Germinal center (tissue), 1 donor: ENCODE data around the gene ABCC2.
"Not testable (repeated sequence)": the region's sequence is repeated elsewhere in the genome, so short reads cannot be mapped to it uniquely, and the experiment has no call there.

Source experiments
- DNase-seq: peaks from one replicate; pipeline ENCODE4 v3.0.0; 2012; ENCODE audit warnings: mixed read lengths, low spot score

Gene ABCC2

DNA sequence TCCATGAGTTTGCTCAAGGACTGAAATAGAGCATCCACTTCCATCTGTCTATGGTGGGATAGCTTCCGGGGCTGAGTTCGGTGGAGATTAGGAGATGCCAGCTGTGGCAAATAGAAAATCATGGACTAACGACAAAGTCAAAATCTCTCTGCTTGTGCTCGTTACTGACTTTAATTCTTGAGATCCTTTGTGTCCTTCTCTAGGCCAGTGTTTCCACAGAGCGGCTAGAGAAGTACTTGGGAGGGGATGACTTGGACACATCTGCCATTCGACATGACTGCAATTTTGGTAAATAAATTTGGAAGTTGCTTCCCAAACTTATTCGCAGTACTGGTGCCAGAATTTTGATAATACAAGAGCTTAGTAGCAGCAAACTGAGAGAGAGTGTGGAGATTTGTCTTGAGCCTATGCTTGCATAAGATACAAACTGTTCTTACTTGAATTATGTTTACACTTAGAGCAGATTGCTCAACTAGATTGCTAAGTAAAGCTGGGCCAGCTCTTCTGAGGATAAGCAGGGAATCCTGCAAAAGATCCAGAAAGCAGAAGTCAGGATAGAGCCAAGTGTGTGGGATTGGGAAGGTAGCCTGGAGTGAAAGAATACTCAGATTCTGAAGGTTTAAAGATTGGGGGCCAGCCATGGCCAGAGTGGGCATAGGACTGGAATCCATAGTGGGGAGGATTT lies 27.6 kb downstream of the ABCC2 start:
- no peak for DNase-seq

DNA sequence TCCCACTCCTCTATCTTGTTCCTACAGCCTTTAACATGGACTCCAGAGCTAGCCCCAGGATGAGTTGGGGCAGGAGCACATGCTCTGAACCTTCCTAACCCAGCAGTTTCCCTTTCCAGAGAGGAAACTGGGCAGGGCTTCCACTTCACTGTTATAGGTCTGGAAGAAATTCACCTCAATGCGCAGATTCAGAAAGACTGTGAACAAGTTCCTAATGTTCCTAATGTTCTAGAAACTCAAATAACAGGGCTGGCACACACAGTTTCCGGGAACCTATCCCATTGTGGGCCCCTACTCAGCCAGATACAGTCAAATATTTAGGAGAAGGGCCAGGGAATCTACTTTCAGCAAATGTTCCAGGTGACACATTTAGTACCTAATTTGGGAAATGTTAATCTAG lies 29.7 kb downstream of the ABCC2 start:
- no peak for DNase-seq

DNA sequence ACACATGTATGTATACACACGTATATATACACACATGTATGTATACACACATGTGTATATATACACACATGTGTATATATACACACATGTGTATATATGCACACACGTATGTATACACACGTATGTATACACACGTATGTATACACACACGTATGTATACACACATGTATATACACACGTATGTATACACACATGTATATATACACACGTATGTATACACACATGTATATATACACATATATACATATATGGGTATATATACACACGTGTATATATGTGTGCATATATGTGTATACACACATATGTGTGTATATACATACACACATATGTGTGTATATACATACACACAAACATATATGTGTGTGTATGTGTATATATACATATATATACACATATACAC lies 31.7 kb downstream of the ABCC2 start:
- no peak for DNase-seq

DNA sequence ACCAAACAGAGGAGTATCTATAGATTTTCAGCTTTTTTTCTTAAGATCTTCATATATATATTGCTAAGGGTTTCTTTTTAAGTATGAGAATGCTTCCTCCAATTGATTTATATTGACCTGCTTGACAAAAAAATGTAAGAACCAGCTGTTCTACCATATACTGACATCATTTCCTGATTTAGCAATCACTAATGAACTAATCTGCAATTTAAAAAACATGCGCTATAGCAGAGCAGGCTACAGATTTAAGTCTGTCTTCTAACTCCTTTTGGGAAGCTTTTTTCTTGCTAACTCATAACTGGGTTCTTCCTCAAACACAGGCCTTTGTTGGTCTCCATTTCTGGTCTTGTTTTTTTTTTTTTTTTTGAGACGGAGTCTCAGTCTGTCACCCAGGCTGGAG lies 33.2 kb downstream of the ABCC2 start:
- no peak for DNase-seq

DNA sequence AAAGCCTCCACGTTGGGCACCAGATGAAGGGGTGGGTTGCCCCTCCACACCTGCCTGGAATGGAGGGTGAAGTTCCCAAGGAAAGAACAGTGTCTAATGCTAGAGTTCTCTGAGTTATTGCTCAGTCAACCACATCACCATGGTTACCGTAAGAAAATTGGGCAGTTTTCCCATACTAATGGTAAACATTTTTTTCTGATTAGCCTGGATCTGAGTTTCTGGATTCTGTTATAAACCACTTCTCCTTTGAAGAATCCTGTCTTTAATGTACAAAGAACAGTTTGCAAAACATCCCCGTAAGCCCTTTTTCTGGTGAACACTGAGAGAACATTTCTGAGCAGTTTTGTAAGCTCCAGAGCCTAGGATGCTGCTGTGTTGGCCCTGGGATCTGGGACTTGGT lies 45.5 kb downstream of the ABCC2 start:
- DNase-seq: no peak

DNA sequence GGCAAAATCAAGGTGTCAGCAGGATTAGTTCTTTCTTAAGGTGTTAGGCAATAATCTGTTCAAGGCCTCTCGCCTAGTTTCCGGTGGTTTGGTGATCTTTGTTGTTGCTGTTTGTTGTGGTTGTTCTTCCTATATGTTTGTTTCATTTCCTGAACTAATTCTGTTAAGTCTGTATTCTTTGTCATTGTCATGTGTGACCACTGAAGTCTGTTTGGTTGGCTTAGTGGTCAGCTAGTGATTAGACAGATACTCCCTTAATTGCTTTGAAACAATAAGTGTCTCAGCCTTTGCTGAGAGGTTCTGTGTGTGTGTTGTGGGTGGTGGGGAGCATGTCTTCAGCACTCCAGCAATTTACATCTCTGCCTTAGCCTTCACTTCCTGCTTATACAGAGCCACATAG lies 46.0 kb downstream of the ABCC2 start:
- DNase-seq: no peak

DNA sequence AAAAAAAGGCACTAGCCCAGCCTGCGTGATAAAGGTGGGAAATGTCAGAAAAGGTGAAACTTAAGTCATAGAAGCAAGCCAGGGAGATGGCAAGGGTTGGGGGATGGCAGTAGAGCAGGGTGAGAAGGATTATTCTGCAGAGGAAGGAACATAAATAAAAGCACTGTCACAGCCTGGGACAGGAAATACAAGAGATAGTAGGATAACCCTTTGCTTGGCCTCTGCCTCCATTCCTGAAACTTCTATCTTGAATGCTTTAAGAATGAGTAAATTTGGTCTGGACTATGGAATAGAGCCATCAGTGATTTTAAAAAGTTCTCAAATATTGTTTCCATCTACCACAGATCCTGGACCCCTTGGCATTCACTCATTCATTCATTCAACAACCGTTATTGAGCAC lies 50.0 kb downstream of the ABCC2 start:
- no peak for DNase-seq

DNA sequence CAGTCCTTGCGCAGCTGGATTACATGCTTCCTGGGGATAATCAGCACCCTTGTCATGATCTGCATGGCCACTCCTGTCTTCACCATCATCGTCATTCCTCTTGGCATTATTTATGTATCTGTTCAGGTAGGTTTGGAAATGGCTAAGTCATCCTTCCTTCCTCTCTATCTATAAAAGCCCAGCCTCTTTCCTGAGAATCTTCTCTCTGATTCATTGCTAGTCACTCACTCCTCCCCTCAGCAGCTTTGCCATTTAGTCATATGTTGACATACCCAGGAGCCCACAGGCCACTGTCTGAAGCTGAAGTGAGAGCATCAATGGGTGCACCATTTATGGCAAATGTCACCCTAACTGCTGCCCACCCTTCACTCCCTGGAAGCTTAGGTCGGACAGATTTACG lies 52.0 kb downstream of the ABCC2 start:
- no peak for DNase-seq

DNA sequence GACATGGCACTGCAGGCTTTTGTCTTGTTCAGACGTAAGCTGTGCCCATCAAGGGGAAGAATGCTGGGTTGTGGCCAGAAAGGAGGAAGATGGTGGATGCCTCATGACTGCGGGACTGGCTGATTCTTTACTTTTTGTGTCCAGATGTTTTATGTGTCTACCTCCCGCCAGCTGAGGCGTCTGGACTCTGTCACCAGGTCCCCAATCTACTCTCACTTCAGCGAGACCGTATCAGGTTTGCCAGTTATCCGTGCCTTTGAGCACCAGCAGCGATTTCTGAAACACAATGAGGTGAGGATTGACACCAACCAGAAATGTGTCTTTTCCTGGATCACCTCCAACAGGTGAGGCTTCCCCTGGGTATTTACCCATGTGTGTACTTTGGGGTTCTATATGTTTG lies 53.5 kb downstream of the ABCC2 start:
- DNase-seq: no peak

DNA sequence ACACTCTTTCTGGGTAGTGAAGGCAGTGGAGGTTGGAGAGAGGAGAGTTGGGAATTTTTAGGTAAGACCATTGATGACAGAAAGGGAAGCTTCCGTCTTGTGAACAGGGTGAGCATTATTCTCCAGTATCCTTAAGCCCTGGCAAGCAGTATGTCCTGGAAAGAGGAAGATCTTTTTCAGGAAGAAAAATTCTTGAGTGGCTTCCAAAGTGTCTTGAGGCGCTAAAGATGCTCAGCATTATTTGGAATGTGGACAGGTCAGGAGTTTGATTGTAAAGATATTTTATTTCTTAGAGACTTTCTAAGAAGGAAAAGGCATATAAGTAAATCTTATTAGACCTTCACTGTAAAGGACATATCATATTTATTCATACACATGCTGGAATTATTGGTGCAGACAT lies 54.3 kb downstream of the ABCC2 start:
- no peak for DNase-seq

DNA sequence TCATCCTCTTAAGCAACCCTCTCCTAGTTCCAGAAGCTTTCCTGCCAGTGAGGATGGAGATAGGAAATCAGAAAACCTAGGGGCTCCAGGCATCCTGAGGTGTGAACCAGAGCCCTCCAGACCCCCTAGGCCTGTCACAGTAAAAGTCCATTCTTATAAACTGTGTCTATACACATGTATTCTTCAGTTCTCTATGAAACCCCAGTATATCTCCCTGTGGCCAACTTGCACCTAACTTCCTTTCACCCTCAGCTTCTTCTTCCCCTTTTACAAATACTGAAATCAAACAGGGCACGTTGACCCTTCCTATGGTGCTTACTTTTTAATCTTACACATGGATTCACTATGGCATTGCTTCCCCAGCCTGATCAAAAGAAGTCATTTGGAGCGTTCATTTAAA lies 58.4 kb downstream of the ABCC2 start:
- DNase-seq: not testable (repeated sequence)

DNA sequence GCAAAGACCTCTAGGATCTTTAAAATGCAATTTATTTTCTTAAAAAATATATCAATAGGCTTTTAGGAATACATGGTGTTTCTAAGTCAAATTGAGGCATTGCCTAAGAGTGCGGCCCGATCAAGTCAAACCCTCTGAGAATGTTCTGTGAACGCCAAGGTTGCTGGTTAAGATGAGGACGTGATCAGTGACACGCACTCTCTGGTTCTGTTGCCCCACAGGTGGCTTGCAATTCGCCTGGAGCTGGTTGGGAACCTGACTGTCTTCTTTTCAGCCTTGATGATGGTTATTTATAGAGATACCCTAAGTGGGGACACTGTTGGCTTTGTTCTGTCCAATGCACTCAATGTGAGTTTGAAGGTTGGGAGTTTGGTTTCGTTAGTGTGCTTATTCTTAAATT lies 59.3 kb downstream of the ABCC2 start:
- no peak for DNase-seq

DNA sequence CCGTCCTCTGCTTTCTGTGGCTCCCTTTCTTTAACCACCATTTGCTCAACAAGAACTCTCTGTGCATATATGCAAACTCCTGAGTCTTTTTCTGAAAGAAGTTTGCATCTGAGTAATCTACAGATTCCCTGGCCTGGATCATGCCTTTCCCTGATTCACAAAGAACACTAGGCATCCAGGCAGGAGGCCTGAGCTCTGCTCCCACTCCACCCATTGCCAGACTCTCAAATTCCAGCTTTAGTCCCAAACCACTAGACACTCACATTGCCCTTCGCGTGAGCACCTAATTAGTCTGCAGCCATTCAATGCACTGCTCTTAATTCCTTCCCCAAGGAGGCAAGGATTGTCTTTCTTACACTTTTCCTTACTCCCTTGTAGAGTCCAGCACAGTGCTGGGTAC lies 60.9 kb downstream of the ABCC2 start:
- no peak for DNase-seq

DNA sequence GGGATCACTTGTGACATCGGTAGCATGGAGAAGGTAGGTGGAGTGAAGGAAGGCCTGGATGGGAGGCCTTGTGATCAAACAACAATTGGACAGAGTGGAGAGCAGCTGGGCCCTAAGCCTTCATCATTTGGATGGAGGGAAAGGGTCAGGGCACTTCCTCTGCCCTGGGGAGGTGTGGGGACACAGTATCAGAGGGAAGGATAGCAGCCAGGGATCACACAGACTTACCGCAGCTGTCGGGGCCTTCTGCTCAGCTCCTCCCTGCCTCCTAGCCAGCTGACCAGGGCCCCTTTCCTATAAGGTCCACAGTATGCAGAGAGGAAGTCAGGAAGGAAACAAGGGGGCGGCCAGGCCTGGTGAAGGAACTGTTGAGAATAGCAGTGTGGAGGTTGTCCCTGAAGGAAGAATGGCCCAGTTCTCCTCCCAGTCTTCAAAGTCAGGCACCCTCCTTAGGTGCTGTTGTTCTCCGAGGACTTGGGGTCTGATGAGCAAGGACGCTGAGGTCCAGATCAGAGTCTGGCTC lies 62.1 kb downstream of the ABCC2 start:
- no peak for DNase-seq

DNA sequence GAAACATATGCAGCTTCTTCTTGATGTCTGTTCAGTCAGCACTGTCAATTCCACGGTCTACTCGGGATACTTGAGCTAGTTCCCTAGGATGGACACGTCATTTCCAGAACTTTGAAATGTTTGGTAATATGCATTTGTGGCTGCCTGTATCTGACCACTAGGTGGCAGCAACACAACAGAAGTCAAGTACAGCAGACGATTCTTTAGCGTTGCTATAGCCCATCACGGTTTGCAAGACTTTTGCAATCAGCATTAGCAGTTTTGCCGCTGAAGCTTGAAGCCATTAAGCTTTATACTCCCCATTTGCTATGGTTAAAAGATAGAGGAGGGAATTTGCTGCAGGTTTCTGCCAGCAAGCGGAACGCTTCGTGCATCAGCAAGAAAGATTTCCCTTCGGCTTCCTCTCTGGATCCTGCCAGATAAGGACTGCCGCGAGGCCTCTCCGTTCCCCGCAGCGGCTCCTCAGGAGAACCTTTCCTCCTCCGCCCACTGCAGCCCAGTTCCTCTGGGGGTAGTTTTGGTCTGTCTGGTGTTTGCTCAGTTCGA lies 63.5 kb downstream of the ABCC2 start:
- DNase-seq: peak; percentile 51

DNA sequence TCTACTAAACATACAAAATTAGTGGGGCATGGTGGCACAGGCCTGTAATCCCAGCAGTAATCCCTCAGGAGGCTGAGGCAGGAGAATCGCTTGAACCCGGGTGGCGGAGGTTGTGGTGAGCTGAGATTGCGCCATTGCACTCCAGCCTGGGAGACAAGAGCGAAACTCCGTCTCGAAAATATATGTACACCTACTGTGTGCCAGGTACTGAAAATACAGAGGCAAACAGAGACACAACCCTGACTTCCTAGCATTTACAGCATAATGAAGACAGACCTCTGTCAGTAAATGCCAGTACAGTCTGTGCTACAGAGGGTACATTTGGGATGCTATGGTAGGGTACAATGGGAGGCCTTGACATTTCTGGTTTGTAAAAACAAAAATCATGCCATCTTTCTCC lies 66.6 kb downstream of the ABCC2 start:
- no peak for DNase-seq

DNA sequence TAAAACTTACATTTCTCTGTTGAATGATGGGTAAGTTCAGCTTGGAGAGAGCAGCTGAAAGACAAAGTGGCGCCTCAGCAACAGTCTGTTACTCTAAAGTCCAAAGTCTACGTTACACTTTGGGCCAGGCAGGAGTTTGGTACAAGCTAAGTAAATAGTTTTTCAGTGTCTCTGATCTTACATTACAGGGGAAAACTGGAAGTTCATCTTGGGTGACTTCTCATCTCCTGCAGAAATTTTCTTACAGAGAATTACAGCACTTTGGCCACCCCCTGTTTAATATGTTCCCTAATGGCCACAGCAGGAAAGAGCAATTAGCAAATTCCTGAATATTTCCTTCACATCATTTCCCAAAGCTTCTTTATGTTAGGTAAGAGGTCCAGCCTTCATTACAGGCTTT lies 67.1 kb downstream of the ABCC2 start:
- no peak for DNase-seq

DNA sequence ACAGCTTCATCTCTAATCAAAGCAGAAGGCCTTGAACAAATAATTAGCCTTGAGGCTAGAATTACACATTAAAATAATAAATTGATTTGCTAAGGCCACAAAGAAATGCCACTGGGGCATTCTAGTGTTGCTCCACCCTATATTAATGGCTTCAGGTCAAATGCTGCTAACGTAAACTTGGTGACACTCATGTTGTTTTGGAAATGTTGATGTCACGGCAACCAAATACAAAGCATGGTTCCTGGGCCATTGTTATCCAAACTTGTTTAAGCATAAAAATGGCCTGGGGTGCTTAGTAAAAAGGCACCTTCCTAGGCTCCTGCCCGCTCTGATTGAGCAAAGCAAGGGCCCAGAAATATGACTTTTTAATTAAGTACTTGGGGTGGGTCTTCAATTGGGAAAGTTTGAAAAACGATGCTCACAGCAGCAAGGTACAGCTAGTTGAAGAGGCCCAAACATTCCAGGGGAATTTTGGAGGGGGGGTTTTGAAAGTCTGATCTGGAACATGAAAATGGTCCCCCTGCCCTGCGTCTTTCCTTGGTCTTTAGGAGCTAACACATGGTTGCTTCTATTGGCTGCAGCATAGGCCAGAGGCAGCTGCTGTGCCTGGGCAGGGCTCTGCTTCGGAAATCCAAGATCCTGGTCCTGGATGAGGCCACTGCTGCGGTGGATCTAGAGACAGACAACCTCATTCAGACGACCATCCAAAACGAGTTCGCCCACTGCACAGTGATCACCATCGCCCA lies 67.8 kb downstream of the ABCC2 start:
- DNase-seq: no peak

DNA sequence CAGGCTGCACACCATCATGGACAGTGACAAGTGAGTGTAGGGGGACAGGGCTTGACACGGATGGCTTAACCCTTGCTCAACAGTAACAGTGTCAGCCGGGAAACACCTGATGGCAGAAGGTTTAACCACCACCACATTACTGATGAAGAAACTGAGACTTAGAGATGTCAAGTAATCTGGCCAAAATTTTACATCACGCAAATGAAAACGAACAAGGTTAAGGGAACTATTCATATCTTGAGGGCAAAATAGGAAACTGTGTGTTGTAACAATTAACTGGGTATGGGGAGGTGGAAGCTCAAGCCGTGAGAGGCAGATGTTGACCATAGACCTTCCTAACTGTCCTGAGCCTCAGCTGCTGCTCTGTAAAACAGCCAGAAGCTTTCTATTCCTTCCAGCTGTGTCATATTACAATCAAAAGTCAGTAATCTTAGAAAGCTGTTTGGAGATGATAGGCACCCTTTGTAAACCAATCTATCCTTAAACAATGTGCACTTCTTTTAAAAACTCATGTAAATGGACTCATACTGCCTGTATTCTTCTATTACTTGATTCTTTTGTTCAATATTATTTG lies 68.4 kb downstream of the ABCC2 start:
- no peak for DNase-seq

DNA sequence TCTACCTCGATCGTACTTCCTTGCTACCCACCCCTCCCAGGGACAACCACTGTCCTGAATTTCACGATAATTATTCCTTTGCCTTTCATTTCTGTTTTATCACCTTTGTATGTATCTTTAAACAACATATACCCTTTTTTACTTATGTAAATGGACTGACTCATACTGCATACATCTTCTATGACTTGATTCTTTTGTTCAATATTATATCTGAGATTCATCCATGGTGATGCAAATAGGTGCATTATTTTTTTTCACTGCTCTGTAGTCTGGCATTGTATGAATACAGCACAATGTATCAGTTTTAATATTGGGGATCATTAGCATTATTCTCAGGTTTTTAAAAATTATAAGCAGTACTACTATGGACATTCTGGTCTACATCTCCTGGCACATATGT lies 69.4 kb downstream of the ABCC2 start:
- no peak for DNase-seq

DNA sequence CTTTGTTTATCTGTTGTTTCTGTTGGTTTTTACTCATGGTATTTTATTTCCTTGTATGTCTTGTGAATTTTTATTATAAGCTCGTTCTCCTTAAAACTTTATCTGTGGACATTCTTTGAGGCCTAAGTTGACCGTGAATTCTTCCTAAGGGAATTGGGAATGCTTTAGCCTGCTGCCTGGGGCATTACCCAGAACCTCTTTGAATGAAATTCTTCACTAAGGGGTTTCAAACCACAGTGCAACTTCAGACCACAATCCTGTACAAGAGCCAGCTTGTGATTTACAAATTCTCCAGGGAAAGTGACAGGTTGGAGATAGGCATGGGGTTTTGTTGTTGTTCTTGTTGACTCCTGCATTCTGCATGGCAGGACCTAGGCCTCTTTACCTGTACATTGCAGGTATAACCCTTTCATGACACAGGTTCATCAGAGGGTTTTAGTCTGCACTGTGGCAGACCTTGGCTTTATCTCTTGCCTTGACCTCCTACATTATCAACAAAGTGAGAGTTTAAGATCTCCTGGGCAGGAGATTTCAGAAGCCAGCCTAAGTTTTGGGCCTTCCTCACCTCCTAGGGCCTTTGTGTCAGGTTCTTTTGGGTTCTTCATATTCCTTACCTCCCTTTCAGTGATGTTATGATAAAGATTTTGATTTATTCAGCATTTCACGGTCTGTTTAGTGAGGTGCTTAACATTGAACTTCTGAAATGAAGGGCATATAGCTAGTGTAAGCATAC lies 70.2 kb downstream of the ABCC2 start:
- no peak for DNase-seq

DNA sequence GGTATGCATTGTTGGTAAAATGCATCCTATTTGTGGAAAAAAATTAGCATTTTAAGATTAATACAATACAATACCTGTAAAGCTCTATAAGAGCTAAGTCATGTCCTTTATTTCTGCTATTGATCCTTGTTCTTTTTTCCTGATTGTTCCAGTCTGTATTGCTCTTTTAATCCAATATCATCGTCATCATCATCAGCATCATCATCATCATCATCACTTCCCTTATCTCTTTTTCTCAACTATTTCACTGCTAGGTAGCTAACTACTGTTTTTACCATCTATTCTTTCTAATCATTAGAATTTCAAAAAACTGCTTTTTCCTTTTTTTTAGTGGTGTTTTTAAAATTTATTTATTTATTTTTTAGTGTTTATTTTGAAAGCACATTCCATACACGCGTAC lies 71.2 kb downstream of the ABCC2 start:
- DNase-seq: no peak
